GM03348 (cell line): ENCODE results near the gene FOXS1.

Source experiments
- DNase-seq: peaks from one replicate; pipeline ENCODE4 v3.0.0; 2012; ENCODE audit warnings: low spot score

Gene FOXS1

GRCh38 chr20:31861135-31861384 is 15.7 kb upstream of the FOXS1 start:
- DNase-seq, result no peak

GRCh38 chr20:31860390-31861134 is 15.2 kb upstream of the FOXS1 start:
- peak; percentile 34 for DNase-seq

GRCh38 chr20:31859998-31860380 is 14.6 kb upstream of the FOXS1 start:
- DNase-seq, result no peak

- DNase-seq, result no peak
Measured at GRCh38 chr20:31859266-31859997, 14.0 kb upstream of the FOXS1 start.

DNA sequence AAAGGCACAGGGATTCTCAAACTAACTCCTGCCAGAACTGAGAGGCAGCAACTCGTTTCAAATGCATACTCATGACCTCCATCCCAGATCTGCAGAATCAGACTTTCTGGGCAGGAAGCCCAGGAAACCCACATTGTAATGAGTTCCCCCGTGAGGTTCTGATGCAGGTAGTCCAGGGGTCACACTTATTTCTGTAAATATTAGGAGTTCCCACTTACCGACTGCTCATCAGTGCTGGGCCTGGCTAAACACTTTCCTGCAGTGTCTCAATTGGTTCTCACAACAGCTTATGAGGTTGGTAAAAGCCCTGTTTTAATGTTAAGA is 13.3 kb upstream of the FOXS1 start:
- no peak for DNase-seq

- DNase-seq, result no peak
Measured at GRCh38 chr20:31857861-31858759, 12.7 kb upstream of the FOXS1 start.

DNA sequence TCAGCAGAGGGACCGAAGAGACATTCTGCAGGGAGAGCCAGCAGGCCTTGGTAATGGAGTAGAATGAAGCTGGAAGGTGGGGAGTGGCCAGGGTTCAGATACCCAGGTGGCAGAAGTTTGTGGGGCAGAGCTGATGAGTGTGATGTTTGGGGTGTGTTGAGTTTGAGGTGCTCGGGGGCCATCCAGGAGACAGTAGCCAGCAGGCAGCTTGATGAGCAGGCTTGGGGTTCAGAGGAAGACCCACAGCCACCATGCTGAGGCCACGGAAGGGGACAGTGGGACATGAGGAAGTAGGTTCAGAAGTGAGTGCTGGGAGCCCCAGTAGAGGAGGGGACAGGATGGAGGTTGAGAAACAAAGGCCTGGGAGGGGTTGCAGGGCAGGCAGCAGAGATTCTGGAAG is 11.1 kb upstream of the FOXS1 start:
- no peak for DNase-seq

DNA sequence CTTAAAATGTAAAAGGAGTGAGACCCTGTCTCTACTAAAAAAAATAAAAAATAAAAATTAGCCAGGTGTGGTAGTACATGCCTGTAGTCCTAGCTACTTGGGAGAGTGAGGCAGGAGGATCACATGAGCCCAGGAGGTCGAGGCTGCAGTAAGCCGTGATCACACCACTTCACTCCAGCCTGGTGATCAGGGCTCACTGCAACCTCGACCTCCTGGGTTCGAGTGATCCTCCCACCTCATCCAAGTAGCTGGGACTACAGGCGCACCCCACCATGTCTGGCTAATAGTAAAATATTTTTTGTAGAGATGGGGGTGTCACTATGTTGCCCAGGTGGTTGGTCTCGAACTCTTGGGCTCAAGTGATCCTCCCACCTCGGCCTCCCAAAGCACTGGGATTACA is 8.1 kb upstream of the FOXS1 start:
- DNase-seq, result no peak

DNA sequence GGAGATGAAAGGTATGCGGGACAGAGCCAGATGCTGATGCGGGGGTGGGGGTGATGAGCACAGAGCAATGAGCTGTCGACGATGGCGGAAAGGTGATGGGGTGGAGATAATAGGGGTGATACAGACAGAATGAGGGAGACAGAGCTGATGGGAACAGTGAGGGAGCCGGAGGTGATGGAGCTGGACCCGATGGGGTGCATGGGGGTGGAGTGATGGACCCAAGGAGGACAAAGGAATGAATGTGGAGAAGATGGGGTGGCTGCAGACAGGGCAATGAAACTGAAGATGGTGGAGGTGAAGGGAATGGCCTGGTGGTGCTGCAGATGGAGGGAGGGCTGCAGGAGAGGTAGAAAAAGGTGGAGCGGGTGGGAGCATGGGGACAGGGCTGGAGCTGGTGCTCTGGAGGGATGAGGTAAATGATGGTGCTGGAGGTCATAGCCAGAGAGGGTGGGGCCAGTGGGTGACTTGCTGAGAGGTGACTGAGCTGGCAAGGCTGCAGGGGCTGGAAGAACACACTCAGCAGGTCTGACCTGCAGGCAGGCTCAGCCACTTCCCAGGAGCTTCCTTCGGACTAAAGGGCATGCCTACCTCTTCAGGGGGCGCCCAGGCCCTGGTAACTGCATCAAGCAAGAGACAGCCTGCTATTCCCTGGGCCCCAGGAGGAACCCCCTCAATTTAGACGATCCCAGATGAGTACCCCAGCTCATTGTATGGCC is 6.0 kb upstream of the FOXS1 start:
- DNase-seq, result no peak

DNA sequence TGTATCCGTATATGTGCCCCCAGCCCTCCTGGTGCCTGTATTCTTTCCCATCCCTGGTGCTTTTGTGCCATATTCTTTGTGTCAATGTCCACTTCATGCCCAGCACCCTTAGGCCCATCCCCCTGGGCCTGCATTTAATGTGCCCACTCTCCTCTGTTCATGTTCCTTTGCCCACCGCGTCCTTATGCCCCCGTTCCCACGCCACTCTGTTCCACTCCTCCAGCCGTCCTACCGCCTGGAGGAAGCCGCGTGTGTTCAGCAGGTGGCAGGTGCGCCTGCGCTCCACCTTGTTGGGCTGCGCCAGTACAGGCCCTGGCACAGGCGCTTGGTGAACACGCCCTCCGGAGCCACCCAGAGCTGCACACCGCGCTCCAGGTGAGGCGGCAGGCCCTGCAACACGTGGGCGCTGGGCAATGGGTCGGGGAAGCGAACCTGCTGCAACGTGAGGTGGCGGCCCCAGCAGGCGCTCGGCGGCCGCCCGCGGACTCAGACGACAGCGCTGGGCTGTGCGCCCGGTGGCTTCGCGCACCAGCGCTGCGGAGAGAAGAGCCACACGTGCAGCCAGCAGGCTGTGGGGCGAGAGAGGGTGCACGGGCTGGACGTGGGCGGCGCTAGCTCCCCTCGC is 4.0 kb upstream of the FOXS1 start:
- no peak for DNase-seq

DNA sequence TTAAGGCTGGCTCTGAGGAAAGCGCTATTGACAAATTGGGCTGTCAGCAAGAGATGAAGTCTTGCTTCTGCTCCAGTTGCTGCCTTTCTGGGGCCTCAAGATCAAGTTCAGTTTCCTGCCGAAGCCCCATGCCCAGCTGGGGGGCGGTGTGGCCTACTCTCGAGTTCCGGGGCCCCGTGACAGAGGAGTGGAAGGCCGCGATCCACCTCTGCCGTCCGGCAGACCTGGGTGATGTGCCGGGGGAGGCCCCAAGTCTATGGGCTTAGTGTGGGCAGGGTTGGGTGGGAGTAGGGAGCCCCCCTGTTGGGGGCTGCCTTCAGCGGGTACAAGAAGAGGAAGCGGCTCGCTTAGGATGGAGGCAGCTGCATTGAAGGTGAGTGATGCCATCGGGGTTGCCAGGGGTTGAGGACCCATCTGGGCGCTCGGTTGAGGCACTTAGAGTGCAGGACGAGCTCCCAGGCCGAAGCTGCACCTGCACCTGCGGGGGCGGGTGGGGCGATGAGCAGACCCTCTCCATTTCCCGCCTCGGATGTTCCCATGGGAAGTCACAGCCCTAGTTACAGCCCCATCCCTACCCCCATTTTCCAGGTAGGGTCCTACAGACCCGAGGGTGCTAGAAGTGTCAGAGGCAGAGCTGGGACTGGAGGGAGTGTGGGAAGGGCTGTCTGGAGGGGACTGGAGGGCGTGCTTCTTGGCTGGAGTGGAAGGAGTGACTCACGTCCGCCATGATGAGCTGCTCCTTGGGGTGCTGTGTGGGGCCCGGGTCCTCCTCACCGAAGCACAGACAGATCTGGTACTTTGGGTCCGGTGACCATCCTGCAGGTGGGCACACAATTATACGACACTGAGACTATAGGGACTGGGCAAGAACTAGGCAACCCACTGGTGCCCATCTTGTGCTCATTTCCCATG is 2.9 kb upstream of the FOXS1 start:
- DNase-seq, result no peak

DNA sequence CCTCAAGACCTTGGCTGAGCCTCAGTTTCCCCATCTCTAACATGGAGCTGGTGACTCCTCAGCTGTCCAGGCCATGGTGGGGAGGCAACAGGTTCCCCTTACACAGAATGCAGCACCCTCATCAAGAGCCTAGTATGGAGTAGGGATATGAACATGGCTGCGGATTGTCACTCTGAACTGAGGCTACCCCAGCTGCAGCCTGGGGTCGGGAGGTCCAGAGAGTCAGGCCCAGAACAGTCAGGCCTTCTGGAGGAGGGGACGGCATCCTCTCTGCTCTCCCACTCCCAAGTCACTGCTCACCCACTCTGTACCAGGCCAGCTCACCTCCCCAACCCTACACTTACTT is 1.4 kb upstream of the FOXS1 start:
- DNase-seq, result no peak

DNA sequence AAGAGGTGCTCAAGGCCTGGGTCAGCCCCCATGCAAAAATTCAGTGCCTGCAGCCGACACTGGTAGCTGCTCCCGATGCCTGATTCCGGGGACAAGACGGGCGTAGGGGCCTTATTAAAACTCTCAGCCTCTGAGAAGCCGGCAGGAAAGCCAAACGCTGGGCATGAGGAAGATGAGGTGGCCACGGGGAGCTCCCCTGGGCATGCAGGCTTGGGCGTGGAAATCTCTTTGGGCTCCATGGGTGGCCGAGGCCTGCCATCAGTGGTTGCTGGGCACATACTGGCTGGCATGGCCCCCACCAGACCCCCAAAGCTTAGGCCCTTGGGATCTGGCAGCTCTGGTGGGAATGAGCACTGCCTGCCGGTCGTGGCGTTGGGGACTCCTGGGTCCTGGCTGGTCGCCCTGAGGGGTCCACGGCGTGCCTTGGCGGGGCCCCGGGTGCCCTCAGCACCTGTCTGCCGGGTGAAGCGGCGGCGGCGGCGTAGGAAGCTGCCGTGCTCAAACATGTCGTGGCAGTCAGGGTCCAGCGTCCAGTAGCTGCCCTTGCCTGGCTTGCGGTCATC is 586 bp downstream of the FOXS1 start:
- no peak for DNase-seq

DNA sequence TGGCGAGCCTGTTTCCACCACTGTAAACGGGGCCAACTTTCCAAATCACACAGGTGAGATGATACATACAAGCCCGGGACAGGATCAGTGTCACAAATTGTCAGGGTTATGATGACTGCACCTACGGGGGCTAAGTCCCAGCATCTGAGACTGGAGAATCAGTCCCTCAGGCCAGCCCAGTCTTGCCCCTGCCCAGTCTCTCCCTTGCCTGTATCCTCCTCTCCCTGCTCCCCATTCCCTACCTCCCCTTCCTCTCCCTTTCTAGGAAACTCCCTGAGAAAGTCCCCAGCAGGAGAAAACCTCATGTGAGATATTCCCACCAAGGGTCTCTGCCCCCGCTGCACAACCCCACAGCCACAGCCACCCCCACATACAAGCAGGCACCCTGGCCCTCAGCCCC is 1.5 kb downstream of the FOXS1 start:
- no peak for DNase-seq

GRCh38 chr20:31843288-31843687 is 2.1 kb downstream of the FOXS1 start:
- DNase-seq, result no peak

GRCh38 chr20:31842471-31843157 is 2.8 kb downstream of the FOXS1 start:
- DNase-seq, result peak; percentile 82

DNA sequence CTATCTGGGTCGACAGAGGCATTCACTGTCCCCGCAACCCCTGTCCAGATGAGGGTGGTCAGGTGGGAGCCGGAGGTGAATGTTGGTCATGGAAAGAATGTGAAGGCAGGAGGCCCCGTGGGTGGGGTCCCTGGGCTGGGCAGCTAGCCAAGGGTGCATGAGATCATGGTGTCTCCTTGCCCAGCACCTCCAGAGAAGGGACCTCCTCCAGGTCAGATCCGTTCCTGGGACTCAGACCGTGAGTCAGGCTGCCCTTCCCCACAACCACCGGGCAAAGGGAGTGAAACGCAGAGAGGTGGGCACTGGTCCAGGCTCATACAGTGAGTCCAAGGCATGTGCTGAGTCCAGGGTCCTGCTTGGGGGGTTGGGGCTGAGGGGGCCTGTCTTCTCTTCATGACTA is 3.5 kb downstream of the FOXS1 start:
- DNase-seq, result peak; percentile 68

GRCh38 chr20:31840906-31841816 is 4.2 kb downstream of the FOXS1 start:
- peak; percentile 72 for DNase-seq
